ENCODE measurements around the gene PRCC.

The PRCC gene

DNA sequence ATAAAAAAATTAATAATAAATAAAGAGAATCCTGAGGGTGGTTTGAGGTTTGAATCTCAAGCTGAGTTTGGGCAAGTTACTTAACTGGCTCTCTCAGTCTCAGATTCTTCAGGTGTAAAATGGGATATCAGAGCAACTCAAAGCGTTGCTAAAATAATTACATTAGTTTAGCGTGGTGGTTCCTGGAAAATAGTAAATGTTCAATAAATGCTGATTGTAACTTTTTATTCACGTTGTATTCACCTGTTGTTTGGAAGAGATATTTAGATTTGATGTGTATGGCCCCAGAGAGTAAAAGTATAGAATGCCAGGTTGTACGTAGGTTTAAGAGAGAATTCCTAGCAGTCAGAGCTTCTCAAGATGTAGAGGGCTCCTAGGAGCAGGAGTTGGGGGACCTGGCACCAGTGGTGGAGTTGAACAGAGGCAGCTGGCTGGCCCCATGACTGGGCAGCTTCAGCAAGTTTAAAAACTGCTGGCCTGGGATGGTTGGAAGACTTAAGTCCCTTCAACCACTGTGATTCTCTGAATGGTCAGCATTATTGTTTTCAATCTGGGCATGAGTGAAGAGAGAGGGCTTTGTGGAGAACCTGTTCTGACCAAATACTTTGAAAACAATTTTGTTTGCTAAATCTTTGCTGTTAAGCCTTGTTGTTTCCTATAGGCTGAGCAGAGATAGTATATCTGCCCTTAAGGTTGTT, 22.4 kb downstream of the PRCC start:
- TF ChIP-seq, protein P1, sequence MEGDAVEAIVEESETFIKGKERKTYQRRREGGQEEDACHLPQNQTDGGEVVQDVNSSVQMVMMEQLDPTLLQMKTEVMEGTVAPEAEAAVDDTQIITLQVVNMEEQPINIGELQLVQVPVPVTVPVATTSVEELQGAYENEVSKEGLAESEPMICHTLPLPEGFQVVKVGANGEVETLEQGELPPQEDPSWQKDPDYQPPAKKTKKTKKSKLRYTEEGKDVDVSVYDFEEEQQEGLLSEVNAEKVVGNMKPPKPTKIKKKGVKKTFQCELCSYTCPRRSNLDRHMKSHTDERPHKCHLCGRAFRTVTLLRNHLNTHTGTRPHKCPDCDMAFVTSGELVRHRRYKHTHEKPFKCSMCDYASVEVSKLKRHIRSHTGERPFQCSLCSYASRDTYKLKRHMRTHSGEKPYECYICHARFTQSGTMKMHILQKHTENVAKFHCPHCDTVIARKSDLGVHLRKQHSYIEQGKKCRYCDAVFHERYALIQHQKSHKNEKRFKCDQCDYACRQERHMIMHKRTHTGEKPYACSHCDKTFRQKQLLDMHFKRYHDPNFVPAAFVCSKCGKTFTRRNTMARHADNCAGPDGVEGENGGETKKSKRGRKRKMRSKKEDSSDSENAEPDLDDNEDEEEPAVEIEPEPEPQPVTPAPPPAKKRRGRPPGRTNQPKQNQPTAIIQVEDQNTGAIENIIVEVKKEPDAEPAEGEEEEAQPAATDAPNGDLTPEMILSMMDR (IDR thresholded peaks at IDR 0.05; ENCODE audit: low read depth, low read length), result no peak
- H3K4me3 ChIP-seq (ENCODE audit: low read depth, low read length), result no peak overlapping the region

DNA sequence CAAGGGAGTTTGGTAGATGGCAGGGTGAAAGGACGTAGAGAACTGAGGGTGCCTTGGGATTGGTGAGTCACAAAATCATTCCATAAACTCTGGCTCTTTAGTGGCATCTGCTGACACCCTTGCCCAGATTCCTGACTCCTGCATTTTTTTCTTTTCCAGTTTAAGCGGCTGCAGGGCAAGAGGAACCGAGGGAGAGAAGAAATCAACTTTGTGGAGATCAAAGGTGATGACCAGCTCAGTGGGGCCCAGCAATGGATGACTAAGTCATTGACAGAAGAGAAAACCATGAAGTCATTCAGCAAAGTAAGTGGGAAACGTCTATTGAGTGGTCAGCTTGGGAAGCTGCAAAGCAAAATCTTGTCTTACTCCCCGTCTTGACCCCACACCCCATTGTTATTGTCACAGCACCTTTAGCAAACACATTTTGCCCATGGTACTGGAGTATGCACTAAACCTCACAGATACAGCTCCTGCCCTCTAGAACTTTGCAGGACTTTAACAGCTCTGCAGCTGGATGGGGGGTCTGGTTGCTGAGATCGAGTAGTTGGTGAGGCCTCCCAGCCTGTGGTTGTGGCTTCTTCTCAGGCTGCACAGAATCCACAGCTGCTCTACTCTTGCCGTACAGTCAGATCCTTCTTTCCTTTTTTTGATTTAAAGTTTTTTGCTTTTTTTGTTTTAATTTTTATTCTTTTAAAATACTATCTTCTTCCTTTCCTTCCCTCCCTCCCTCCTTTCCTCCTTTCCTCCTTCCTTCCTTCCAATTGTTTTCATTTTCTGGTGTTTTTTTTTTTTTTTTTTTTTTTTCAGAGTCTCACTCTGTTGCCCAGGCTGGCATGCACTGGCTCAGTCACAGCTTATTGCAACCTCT, 27.4 kb downstream of the PRCC start:
- TF ChIP-seq, protein P1 (IDR thresholded peaks at IDR 0.05; ENCODE audit: low read depth, low read length), result no peak

DNA sequence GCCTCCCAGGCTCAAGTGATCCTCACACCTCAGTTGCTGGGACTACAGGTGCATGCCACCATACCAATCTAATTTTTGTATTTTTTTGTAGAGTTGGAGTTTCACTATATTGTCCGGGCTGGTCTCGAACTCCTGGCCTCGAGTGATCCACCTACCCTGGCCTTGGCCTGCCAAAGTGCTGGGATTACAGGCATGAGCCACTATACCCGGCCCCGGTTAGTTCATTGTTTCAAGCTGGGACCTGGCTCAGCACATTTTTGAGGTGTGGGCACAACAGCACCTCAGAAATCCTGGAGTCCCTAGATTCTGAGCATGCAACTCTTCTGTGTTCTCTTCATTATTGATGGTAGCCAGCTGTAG, 28.0 kb downstream of the PRCC start:
- TF ChIP-seq, protein P1 (IDR thresholded peaks at IDR 0.05; ENCODE audit: low read depth, low read length), result no peak

More for the DNA sequence above, 27.4 kb downstream of the PRCC start:
- no peak overlapping the region for H3K4me3 ChIP-seq (ENCODE audit: low read depth, low read length)

DNA sequence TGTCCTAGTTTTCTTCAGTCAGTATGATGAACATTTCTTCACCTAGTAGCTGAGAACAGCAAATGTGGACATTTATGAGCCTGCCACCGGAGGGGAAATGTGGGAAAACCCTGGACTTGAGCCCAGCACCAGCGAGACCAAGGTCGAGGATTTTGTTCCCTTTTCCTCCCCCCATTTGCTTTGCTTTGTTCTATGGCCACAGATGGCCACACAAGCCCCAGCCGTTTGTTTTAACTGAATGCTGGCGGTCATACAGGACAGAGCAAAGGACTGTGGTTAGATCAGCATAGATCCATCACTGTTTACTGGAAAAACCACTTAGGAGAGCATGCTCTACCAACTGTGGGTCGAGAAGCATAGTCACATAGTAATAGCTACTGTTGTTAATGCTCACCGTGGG, 28.5 kb downstream of the PRCC start:
- H3K4me3 ChIP-seq (ENCODE audit: low read depth, low read length), result no peak overlapping the region

More for the DNA sequence above, 28.0 kb downstream of the PRCC start:
- no peak overlapping the region for H3K4me3 ChIP-seq (ENCODE audit: low read depth, low read length)

DNA sequence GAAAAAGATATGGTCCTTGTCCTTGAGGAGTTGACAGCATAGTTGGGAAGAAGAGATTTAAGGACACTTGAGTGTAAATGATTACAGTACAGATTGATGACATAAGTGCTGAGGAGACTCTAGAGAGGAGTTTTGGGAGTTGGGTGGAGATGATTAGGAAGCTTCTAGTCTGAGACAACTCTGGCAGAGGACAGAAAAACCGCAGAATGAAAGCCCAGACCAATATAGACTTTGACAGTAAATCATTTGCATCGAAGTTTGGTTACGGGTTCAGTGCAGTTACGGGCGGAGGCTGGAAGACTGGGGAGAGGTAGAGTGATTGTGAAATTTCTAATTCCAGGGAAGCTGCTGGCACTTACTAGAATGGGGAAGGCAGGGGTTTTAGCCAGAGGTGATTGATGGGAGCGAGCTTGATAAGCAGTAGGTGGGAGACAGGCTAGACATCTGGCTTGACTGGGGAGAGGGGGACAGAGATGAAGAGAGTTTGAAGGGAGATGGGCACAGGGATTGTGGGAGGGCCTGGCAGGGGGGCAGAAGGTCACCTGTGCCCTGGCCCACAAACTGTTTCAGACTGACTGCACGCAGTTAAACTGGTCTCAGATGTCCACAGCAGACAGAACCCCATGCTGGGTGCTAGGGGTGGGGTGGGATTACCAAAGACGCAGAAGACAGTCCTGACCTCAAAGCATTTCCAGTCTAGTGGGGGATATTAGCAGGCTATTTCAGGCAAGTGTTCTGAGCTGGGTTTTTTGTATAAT, 29.2 kb downstream of the PRCC start:
- TF ChIP-seq, protein P1 (IDR thresholded peaks at IDR 0.05; ENCODE audit: low read depth, low read length), result no peak
- no peak overlapping the region for H3K4me3 ChIP-seq (ENCODE audit: low read depth, low read length)

More for the DNA sequence above, 28.5 kb downstream of the PRCC start:
- TF ChIP-seq, protein P1 (IDR thresholded peaks at IDR 0.05; ENCODE audit: low read depth, low read length), result no peak

DNA sequence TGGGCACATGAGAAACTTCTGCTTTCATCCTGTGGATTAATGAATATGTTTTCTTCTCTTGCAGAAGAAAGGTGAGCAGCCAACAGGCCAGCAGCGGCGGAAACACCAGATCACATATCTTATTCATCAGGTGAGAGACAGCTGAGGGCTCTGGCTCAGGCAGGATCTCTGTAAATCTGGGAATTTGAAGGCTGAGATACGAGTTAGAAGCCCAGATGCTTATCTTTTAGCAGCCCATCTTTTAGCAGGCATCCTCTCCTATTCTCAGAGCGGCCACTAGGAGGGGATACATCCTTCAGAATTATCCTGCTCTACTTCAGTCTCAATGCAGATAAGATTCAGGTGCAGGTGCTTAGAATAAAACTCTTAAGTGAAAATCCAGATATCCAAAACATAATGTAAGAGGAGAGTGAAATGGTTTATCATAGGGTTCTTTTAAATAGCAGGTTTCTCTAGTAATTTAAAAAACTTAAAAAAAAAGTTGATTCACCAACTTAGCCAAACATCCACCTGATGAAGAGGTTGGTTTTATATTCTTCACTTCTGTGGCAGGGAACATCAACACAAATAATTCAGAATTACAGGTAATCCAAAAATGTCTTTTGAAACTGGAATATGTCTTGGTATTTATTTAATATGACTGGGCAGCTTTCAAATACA, 30.0 kb downstream of the PRCC start:
- no peak overlapping the region for H3K4me3 ChIP-seq (ENCODE audit: low read depth, low read length)
- TF ChIP-seq, protein P1 (IDR thresholded peaks at IDR 0.05; ENCODE audit: low read depth, low read length), result peak; percentile 70

Data from WI38 (cell line).